Lower leg skin (tissue), 4 donors: ENCODE results near the gene NTM. TPM values are rescaled to one million over a fixed set of nuclear protein-coding genes. Genes with fewer than 3 reads are reported as not detected.

ENCODE experiments used
- DNase-seq, 2 donors: peaks; one replicate each; pipeline ENCODE4 v3.0.0-alpha.2; 2019; ENCODE audit warnings: low spot score in 2 of 2
- H3K4me3 ChIP-seq: fragments of 200-600 bp; sonication (generic); 2 replicates; pipeline ENCODE4 v1.5.1; 2017; ENCODE audit warnings: mild to moderate bottlenecking, low read depth; ENCODE audit not compliant: poor library complexity, severe bottlenecking
- CTCF ChIP-seq, 3 donors: fragments of 450-650 bp; IDR thresholded peaks; one replicate each; pipeline ENCODE4 v1.5.1; 2016; ENCODE audit warnings: antibody characterized with exemption in 3 of 3, mild to moderate bottlenecking in 3 of 3, moderate library complexity in 2 of 3
- POLR2A ChIP-seq, 2 donors: fragments of 450-650 bp; IDR thresholded peaks; one replicate each; pipeline ENCODE4 v1.6.1; 2016 to 2017; ENCODE audit warnings: antibody characterized with exemption in 2 of 2, mild to moderate bottlenecking in 1 of 2, moderate library complexity in 1 of 2
- WGBS, 2 donors: methylation state at CpG; one replicate each; pipeline ENCODE4 v1.1.5; 2018; 5-methylcytosine and 5-hydroxymethylcytosine counted together
- intact Hi-C: fragments of 100-400 bp; cut with DNase I; formaldehyde crosslinking; loops from one replicate; pipeline ENCODE4 v1.15.0; 2023; ENCODE audit warnings: low total_unique reads
- total RNA-seq, 4 donors: library from RNA; depleted of rRNA; stranded (reverse); fragments of >200 nt; gene quantifications; one replicate each; pipeline ENCODE4 v1.1.0, GENCODE V29; 2016

Gene NTM
- total RNA-seq, 4 donors from 2014 or later: 2.8 to 5.7 (median 4.9) TPM

- WGBS, 2 donors: 56 to 68% methylated on average over 10 of the region's 10 CpGs
- TF ChIP-seq CTCF (IDR thresholded peaks at IDR 0.05) (no peak), POLR2A (IDR thresholded peaks at IDR 0.05) (no peak)
- H3K4me3 ChIP-seq: no peak overlapping the region
- no peak for DNase-seq
- intact Hi-C loops: no loop called here
Observed at GRCh38 chr11:131546218-131546895, 175.9 kb downstream of the NTM start.

GRCh38 chr11:131549099-131549498 lies 178.7 kb downstream of the NTM start:
- 82 to 91% methylated on average over 2 of the region's 2 CpGs for WGBS, 2 donors
- no peak overlapping the region for H3K4me3 ChIP-seq
- TF ChIP-seq CTCF (IDR thresholded peaks at IDR 0.05) (no peak), POLR2A (IDR thresholded peaks at IDR 0.05) (no peak)
- intact Hi-C loops: no loop called here
- no peak for DNase-seq

GRCh38 chr11:131549770-131550169 lies 179.4 kb downstream of the NTM start:
- DNase-seq: no peak
- no peak for TF ChIP-seq POLR2A (IDR thresholded peaks at IDR 0.05)
- TF ChIP-seq CTCF (IDR thresholded peaks at IDR 0.05): no peak
- intact Hi-C loops: no loop called here
- WGBS, 2 donors: 45 to 51% methylated on average over 8 of the region's 8 CpGs
- no peak overlapping the region for H3K4me3 ChIP-seq

GRCh38 chr11:131560287-131560686 lies 189.9 kb downstream of the NTM start:
- intact Hi-C loops: no loop called here
- TF ChIP-seq CTCF (IDR thresholded peaks at IDR 0.05) (no peak), POLR2A (IDR thresholded peaks at IDR 0.05) (no peak)

GRCh38 chr11:131561501-131561900 lies 191.1 kb downstream of the NTM start:
- no peak overlapping the region for H3K4me3 ChIP-seq
- no peak for TF ChIP-seq CTCF (IDR thresholded peaks at IDR 0.05)
- no peak for TF ChIP-seq POLR2A (IDR thresholded peaks at IDR 0.05)
- intact Hi-C loops: no loop called here
- WGBS, 2 donors: 66 to 74% methylated on average over 4 of the region's 4 CpGs
- no peak for DNase-seq

More at GRCh38 chr11:131560287-131560686, 189.9 kb downstream of the NTM start:
- no peak overlapping the region for H3K4me3 ChIP-seq
- WGBS, 2 donors: 28 to 40% methylated on average over 4 of the region's 4 CpGs
- DNase-seq: no peak

GRCh38 chr11:131561972-131562371 lies 191.6 kb downstream of the NTM start:
- no peak overlapping the region for H3K4me3 ChIP-seq
- no peak for DNase-seq
- WGBS, 2 donors: 73 to 82% methylated on average over 5 of the region's 5 CpGs
- intact Hi-C loops: no loop called here
- TF ChIP-seq POLR2A (IDR thresholded peaks at IDR 0.05) (no peak), CTCF (IDR thresholded peaks at IDR 0.05) (no peak)
